ENCODE measurements around the gene MIPEP.
"Not testable (repeated sequence)": the region's sequence is repeated elsewhere in the genome, so short reads cannot be mapped to it uniquely, and the experiment has no call there.

MIPEP gene

GRCh38 chr13:23883255-23883654 is 5.9 kb downstream of the MIPEP start:
- peaks cover 6 to 18% of the 10 kb centered on the region in 2 donors for H3K36me3 ChIP-seq (ENCODE audit: control insufficient read depth in 1 of 2, insufficient read depth in 2 of 2, low read length in 2 of 2)
- no peak overlapping the region for H3K27ac ChIP-seq (ENCODE audit: low read length)
- no peaks in the 10 kb centered on the region for H3K27me3 ChIP-seq (ENCODE audit: low read depth, low read length)
- peaks cover 0 to 5% of the 10 kb centered on the region in 2 donors for H3K4me1 ChIP-seq (ENCODE audit: control insufficient read depth in 1 of 2, insufficient read depth in 2 of 2, low read length in 2 of 2)
- no peaks in the 10 kb centered on the region for H3K9me3 ChIP-seq (ENCODE audit: control insufficient read depth in 1 of 2, low read length in 2 of 2)
- no peak overlapping the region for H3K4me3 ChIP-seq (ENCODE audit: low read depth in 1 of 2, low read length in 2 of 2)

DNA sequence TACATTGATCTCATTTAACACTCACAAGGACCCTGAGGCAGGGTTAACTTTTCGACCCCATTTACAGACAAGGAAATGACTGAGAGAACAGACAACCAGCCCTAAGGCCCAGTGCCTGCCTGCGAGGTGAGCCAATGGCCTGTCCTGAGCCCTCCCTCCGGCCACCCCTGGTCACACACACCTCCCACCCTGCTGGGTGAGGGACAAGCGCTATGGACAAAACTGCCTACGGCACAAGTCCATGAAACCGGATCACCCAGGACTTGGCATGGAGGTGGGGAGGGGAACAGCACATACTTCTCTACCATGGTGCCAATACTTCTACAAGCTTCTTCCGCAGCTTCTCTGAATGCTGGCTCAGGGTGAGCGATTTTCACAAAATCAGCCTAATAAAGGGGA is 7.8 kb downstream of the MIPEP start:
- H3K4me1 ChIP-seq (ENCODE audit: control insufficient read depth in 1 of 2, insufficient read depth in 2 of 2, low read length in 2 of 2); H3K27me3 ChIP-seq (ENCODE audit: low read depth, low read length); H3K9me3 ChIP-seq (ENCODE audit: control insufficient read depth in 1 of 2, low read length in 2 of 2); H3K4me3 ChIP-seq (ENCODE audit: low read depth in 1 of 2, low read length in 2 of 2); H3K27ac ChIP-seq (ENCODE audit: low read length): not testable (repeated sequence)
- peaks cover 6 to 18% of the 10 kb centered on the region in 2 donors for H3K36me3 ChIP-seq (ENCODE audit: control insufficient read depth in 1 of 2, insufficient read depth in 2 of 2, low read length in 2 of 2)

- not testable (repeated sequence) for H3K4me1 ChIP-seq (ENCODE audit: control insufficient read depth in 1 of 2, insufficient read depth in 2 of 2, low read length in 2 of 2); H3K27ac ChIP-seq (ENCODE audit: low read length); H3K4me3 ChIP-seq (ENCODE audit: low read depth in 1 of 2, low read length in 2 of 2); H3K9me3 ChIP-seq (ENCODE audit: control insufficient read depth in 1 of 2, low read length in 2 of 2); H3K27me3 ChIP-seq (ENCODE audit: low read depth, low read length)
- H3K36me3 ChIP-seq (ENCODE audit: control insufficient read depth in 1 of 2, insufficient read depth in 2 of 2, low read length in 2 of 2) = peaks cover 6 to 18% of the 10 kb centered on the region in 2 donors
Observed at GRCh38 chr13:23880493-23881401, 8.5 kb downstream of the MIPEP start.

GRCh38 chr13:23877286-23877685 is 11.9 kb downstream of the MIPEP start:
- H3K9me3 ChIP-seq (ENCODE audit: control insufficient read depth in 1 of 2, low read length in 2 of 2) = no peaks in the 10 kb centered on the region
- peaks cover 6 to 18% of the 10 kb centered on the region in 2 donors for H3K36me3 ChIP-seq (ENCODE audit: control insufficient read depth in 1 of 2, insufficient read depth in 2 of 2, low read length in 2 of 2)
- H3K27ac ChIP-seq (ENCODE audit: low read length) = no peak overlapping the region
- no peak overlapping the region for H3K4me3 ChIP-seq (ENCODE audit: low read depth in 1 of 2, low read length in 2 of 2)
- H3K27me3 ChIP-seq (ENCODE audit: low read depth, low read length) = no peaks in the 10 kb centered on the region
- H3K4me1 ChIP-seq (ENCODE audit: control insufficient read depth in 1 of 2, insufficient read depth in 2 of 2, low read length in 2 of 2) = no peaks in the 10 kb centered on the region

- no peaks in the 10 kb centered on the region for H3K9me3 ChIP-seq (ENCODE audit: control insufficient read depth in 1 of 2, low read length in 2 of 2)
- H3K4me1 ChIP-seq (ENCODE audit: control insufficient read depth in 1 of 2, insufficient read depth in 2 of 2, low read length in 2 of 2) = no peaks in the 10 kb centered on the region
- H3K27ac ChIP-seq (ENCODE audit: low read length) = no peak overlapping the region
- no peak overlapping the region for H3K4me3 ChIP-seq (ENCODE audit: low read depth in 1 of 2, low read length in 2 of 2)
- H3K27me3 ChIP-seq (ENCODE audit: low read depth, low read length) = no peaks in the 10 kb centered on the region
- H3K36me3 ChIP-seq (ENCODE audit: control insufficient read depth in 1 of 2, insufficient read depth in 2 of 2, low read length in 2 of 2) = peaks cover 6 to 18% of the 10 kb centered on the region in 2 donors
Observed at GRCh38 chr13:23876265-23876664, 12.9 kb downstream of the MIPEP start.

GRCh38 chr13:23871616-23872220 is 17.5 kb downstream of the MIPEP start:
- no peaks in the 10 kb centered on the region for H3K4me1 ChIP-seq (ENCODE audit: control insufficient read depth in 1 of 2, insufficient read depth in 2 of 2, low read length in 2 of 2)
- H3K4me3 ChIP-seq (ENCODE audit: low read depth in 1 of 2, low read length in 2 of 2) = no peak overlapping the region
- peaks cover 0 to 7% of the 10 kb centered on the region in 2 donors for H3K36me3 ChIP-seq (ENCODE audit: control insufficient read depth in 1 of 2, insufficient read depth in 2 of 2, low read length in 2 of 2)
- no peak overlapping the region for H3K27ac ChIP-seq (ENCODE audit: low read length)
- H3K27me3 ChIP-seq (ENCODE audit: low read depth, low read length) = no peaks in the 10 kb centered on the region
- no peaks in the 10 kb centered on the region for H3K9me3 ChIP-seq (ENCODE audit: control insufficient read depth in 1 of 2, low read length in 2 of 2)

DNA sequence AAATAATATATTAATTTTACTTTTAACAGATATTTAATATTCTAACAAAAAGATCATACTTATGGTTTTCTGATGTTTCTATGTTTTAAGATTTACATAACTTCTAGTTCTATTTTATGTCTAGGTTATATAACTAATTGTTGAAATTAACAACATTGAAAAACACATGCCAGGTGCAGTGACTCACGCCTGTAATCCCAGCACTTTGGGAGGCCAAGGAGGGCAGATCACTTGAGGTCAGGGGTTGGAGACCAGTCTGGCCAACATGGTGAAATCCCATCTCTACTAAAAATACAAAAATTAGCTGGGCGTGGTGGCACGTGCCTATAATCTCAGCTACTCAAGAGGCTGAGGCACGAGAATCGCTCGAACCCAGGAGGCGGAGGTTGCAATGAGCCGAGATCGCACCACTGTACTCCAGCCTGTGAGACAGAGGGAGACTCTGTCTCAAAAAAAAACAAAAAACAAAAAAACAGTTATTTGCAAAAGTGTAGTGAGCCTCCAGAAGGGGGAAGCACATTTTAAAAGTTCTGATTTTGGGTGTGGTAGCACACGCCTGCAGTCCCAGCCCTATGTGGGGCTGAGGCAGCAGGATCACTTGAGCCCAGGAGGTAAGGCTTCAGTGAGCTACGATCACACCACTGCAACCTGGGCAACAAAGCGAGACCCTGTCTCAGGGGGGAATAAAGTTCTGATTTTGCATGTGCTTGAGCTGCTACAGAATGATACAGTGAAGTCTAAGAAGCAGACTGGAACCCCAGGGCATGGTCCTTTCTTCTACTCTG is 18.7 kb downstream of the MIPEP start:
- no peak overlapping the region for H3K27ac ChIP-seq (ENCODE audit: low read length)
- no peaks in the 10 kb centered on the region for H3K9me3 ChIP-seq (ENCODE audit: control insufficient read depth in 1 of 2, low read length in 2 of 2)
- no peak overlapping the region for H3K4me3 ChIP-seq (ENCODE audit: low read depth in 1 of 2, low read length in 2 of 2)
- no peaks in the 10 kb centered on the region for H3K4me1 ChIP-seq (ENCODE audit: control insufficient read depth in 1 of 2, insufficient read depth in 2 of 2, low read length in 2 of 2)
- no peaks in the 10 kb centered on the region for H3K27me3 ChIP-seq (ENCODE audit: low read depth, low read length)
- peaks cover 0 to 7% of the 10 kb centered on the region in 2 donors for H3K36me3 ChIP-seq (ENCODE audit: control insufficient read depth in 1 of 2, insufficient read depth in 2 of 2, low read length in 2 of 2)

GRCh38 chr13:23868521-23868920 is 20.7 kb downstream of the MIPEP start:
- no peaks in the 10 kb centered on the region for H3K9me3 ChIP-seq (ENCODE audit: control insufficient read depth in 1 of 2, low read length in 2 of 2)
- no peaks in the 10 kb centered on the region for H3K27me3 ChIP-seq (ENCODE audit: low read depth, low read length)
- H3K27ac ChIP-seq (ENCODE audit: low read length) = no peak overlapping the region
- H3K36me3 ChIP-seq (ENCODE audit: control insufficient read depth in 1 of 2, insufficient read depth in 2 of 2, low read length in 2 of 2) = no peaks in the 10 kb centered on the region
- no peaks in the 10 kb centered on the region for H3K4me1 ChIP-seq (ENCODE audit: control insufficient read depth in 1 of 2, insufficient read depth in 2 of 2, low read length in 2 of 2)
- H3K4me3 ChIP-seq (ENCODE audit: low read depth in 1 of 2, low read length in 2 of 2) = no peak overlapping the region

DNA sequence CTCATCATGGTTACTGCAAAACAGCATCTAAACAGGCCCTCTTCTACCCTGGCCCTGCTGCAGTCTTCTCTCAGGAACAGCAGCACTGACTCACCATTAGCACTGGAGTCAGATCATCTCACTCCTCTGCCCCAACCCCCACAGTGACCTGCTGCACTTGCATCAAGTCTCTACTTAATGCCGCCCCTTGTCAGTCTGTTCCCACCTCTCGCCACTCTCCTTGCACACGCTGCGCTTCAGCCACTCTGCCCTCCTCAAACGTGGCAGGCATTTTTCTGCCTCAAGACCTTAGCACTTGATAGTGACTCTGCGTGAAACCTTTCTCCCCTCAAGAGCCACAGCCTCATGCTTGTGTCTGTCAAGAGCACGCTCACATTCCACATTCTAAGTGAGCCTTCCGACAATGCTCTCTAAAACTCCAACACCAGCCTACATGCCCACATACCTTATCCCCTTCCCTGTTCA is 22.1 kb downstream of the MIPEP start:
- H3K27me3 ChIP-seq (ENCODE audit: low read depth, low read length) = no peaks in the 10 kb centered on the region
- H3K27ac ChIP-seq (ENCODE audit: low read length) = no peak overlapping the region
- H3K4me3 ChIP-seq (ENCODE audit: low read depth in 1 of 2, low read length in 2 of 2) = no peak overlapping the region
- H3K4me1 ChIP-seq (ENCODE audit: control insufficient read depth in 1 of 2, insufficient read depth in 2 of 2, low read length in 2 of 2) = no peaks in the 10 kb centered on the region
- H3K9me3 ChIP-seq (ENCODE audit: control insufficient read depth in 1 of 2, low read length in 2 of 2) = no peaks in the 10 kb centered on the region
- no peaks in the 10 kb centered on the region for H3K36me3 ChIP-seq (ENCODE audit: control insufficient read depth in 1 of 2, insufficient read depth in 2 of 2, low read length in 2 of 2)

DNA sequence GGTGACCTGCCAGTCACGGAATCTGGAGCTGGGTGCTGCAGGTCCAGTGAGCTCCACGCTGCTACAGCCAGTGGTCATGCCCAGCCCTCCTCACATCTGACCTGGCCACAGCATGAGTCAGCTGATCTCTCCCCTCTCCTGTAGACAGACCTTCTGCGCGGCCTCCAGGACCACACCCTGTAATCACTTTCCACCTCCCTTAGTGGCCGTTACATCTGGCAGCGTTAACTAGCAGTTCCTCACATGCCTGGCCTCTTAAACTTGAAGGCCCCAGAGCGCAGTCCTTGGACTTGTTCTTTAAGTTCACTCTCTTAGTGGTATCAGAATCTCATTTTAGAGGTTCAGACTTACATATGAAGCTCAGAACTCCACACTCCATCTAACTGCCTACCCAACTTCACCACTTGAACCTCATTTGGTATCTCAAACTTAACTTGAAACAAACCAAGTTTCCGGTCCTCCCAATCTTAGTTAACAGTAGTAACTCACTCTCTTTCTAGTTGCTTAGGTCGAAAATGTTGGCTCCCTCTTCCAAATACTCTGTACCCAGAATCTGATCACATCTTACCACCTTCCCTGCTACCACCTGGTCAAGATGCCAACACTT is 22.7 kb downstream of the MIPEP start:
- no peaks in the 10 kb centered on the region for H3K4me1 ChIP-seq (ENCODE audit: control insufficient read depth in 1 of 2, insufficient read depth in 2 of 2, low read length in 2 of 2)
- H3K36me3 ChIP-seq (ENCODE audit: control insufficient read depth in 1 of 2, insufficient read depth in 2 of 2, low read length in 2 of 2) = peaks cover 0 to 5% of the 10 kb centered on the region in 2 donors
- no peak overlapping the region for H3K27ac ChIP-seq (ENCODE audit: low read length)
- H3K4me3 ChIP-seq (ENCODE audit: low read depth in 1 of 2, low read length in 2 of 2) = no peak overlapping the region
- H3K9me3 ChIP-seq (ENCODE audit: control insufficient read depth in 1 of 2, low read length in 2 of 2) = no peaks in the 10 kb centered on the region
- no peaks in the 10 kb centered on the region for H3K27me3 ChIP-seq (ENCODE audit: low read depth, low read length)

- no peaks in the 10 kb centered on the region for H3K4me1 ChIP-seq (ENCODE audit: control insufficient read depth in 1 of 2, insufficient read depth in 2 of 2, low read length in 2 of 2)
- no peaks in the 10 kb centered on the region for H3K27me3 ChIP-seq (ENCODE audit: low read depth, low read length)
- peaks cover 0 to 5% of the 10 kb centered on the region in 2 donors for H3K36me3 ChIP-seq (ENCODE audit: control insufficient read depth in 1 of 2, insufficient read depth in 2 of 2, low read length in 2 of 2)
- no peak overlapping the region for H3K4me3 ChIP-seq (ENCODE audit: low read depth in 1 of 2, low read length in 2 of 2)
- no peaks in the 10 kb centered on the region for H3K9me3 ChIP-seq (ENCODE audit: control insufficient read depth in 1 of 2, low read length in 2 of 2)
- no peak overlapping the region for H3K27ac ChIP-seq (ENCODE audit: low read length)
Observed at GRCh38 chr13:23865906-23866305, 23.3 kb downstream of the MIPEP start.

Measured in muscle layer of duodenum (tissue), 2 donors.